WERI-Rb-1 (cell line): Measurements from ENCODE around the gene OSM.

ENCODE experiments used
- DNase-seq: peaks from one replicate; pipeline ENCODE4 v3.0.0-alpha.2; 2020
- H3K27ac ChIP-seq: fragments of 250-450 bp; sonication (Bioruptor Pico); 2 replicates; pipeline ENCODE4 v1.5.1; 2020; ENCODE audit warnings: mild to moderate bottlenecking, moderate library complexity
- H3K27me3 ChIP-seq: fragments of 250-450 bp; sonication (Bioruptor Pico); 2 replicates; pipeline ENCODE4 v1.5.1; 2021; ENCODE audit warnings: mild to moderate bottlenecking, low read depth, moderate library complexity; ENCODE audit not compliant: insufficient read depth, severe bottlenecking
- H3K36me3 ChIP-seq: fragments of 250-450 bp; sonication (Bioruptor Pico); 2 replicates; pipeline ENCODE4 v1.5.1; 2020; ENCODE audit warnings: mild to moderate bottlenecking, moderate library complexity
- H3K4me3 ChIP-seq: 2 replicates; pipeline ENCODE4 v1.5.1; 2011; ENCODE audit warnings: low read depth, mild to moderate bottlenecking, control low read depth, low read length
- H3K9me3 ChIP-seq: fragments of 250-450 bp; sonication (Bioruptor Pico); 2 replicates; pipeline ENCODE4 v1.5.1; 2021; ENCODE audit warnings: mild to moderate bottlenecking, moderate library complexity; ENCODE audit not compliant: severe bottlenecking
- CTCF ChIP-seq: IDR thresholded peaks from 2 replicates; pipeline ENCODE4 v1.5.1; 2011; ENCODE audit warnings: low read depth, mild to moderate bottlenecking, control low read depth, inconsistent platforms, low read length

Gene OSM

GRCh38 chr22:30291058-30291892, 24.6 kb upstream of the OSM start:
- H3K27me3 ChIP-seq: no peaks in the 10 kb centered on the region
- no peaks in the 10 kb centered on the region for H3K9me3 ChIP-seq
- no peak overlapping the region for H3K4me3 ChIP-seq
- H3K27ac ChIP-seq: peak overlapping the region; percentile 12
- DNase-seq: peak; percentile 47
- TF ChIP-seq CTCF: no peak
- peaks cover 26% of the 10 kb centered on the region for H3K36me3 ChIP-seq

GRCh38 chr22:30290342-30291057, 23.8 kb upstream of the OSM start:
- Histone ChIP-seq H3K27me3 (no peaks in the 10 kb centered on the region), H3K36me3 (peaks cover 23% of the 10 kb centered on the region), H3K27ac (peak overlapping the region; percentile 12), H3K9me3 (no peaks in the 10 kb centered on the region), H3K4me3 (no peak overlapping the region)
- DNase-seq: peak; percentile 63
- no peak for TF ChIP-seq CTCF

GRCh38 chr22:30289980-30290313, 23.3 kb upstream of the OSM start:
- Histone ChIP-seq H3K36me3 (peaks cover 23% of the 10 kb centered on the region), H3K9me3 (no peaks in the 10 kb centered on the region), H3K4me3 (peak overlapping the region; percentile 33), H3K27ac (peak overlapping the region; percentile 12; the same call in 1 of the 2 replicates), H3K27me3 (no peaks in the 10 kb centered on the region)
- TF ChIP-seq CTCF: no peak
- DNase-seq: no peak

GRCh38 chr22:30289141-30289979, 22.7 kb upstream of the OSM start, which contains the start of gene CASTOR1:
Gene CASTOR1 (minus strand): TSS chr22:30289505. CDS start chr22:30289497, 8 bp downstream.
- Histone ChIP-seq H3K4me3 (peak within 1 kb of the TSS; percentile 71), H3K36me3 (peaks cover 23% of the 10 kb centered on the region), H3K9me3 (no peaks in the 10 kb centered on the region), H3K27me3 (no peaks in the 10 kb centered on the region), H3K27ac (peak within 1 kb of the TSS; percentile 12)
- no peak for TF ChIP-seq CTCF
- peak; percentile 98 for DNase-seq

- no peaks in the 10 kb centered on the region for H3K9me3 ChIP-seq
- TF ChIP-seq CTCF: no peak
- peak overlapping the region; percentile 71 for H3K4me3 ChIP-seq
- no peak overlapping the region for H3K27ac ChIP-seq
- H3K36me3 ChIP-seq: peaks cover 21% of the 10 kb centered on the region
- no peak for DNase-seq
- no peaks in the 10 kb centered on the region for H3K27me3 ChIP-seq
These were observed 21.9 kb upstream of the OSM start for GRCh38 chr22:30288419-30289140.
